ENCODE results near the gene CCND1. TPM values are rescaled to one million over a fixed set of nuclear protein-coding genes. Genes with fewer than 3 reads are reported as not detected.

Gene CCND1
- total and polyA plus RNA-seq, 7 donors, result 7.7 to 56.8 (median 15.0) TPM

DNA sequence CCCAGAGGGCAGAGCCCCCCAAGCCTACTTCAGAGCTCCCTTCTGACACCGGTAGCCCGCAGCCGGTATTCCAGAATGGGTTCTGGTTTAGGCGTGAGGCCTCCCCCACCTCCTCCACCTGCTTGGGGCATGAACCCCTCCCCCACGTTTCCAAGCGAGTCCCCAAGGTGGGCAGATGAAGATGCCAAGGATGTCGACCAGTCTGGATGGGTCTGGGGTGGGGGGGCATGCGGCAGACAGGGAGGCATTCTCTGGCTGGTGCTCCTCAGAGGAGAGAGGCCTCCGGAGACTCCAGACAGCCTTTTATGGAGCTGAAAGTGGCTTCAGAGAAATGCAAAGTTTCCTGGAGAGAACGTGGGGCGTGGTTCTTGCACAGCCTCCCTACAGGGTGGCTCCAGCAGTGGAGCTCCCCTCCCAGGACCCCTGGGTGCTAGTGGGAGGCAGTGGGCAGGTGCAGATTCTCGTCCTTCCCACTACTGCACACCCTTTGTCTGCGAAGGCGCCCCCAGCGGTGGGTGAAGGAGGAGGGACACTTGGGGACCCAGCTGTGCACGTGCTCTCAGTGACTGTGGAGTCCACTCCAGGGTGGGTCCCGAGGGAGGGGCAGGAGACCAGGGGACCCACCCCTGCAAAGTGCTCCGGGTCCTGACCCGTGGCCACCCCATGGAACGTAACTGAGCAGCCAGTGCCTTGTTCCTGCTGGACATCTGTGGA is 4.2 kb downstream of the CCND1 start:
- no peak for TF ChIP-seq POLR2A (IDR thresholded peaks at IDR 0.05)
- TF ChIP-seq, protein P1, sequence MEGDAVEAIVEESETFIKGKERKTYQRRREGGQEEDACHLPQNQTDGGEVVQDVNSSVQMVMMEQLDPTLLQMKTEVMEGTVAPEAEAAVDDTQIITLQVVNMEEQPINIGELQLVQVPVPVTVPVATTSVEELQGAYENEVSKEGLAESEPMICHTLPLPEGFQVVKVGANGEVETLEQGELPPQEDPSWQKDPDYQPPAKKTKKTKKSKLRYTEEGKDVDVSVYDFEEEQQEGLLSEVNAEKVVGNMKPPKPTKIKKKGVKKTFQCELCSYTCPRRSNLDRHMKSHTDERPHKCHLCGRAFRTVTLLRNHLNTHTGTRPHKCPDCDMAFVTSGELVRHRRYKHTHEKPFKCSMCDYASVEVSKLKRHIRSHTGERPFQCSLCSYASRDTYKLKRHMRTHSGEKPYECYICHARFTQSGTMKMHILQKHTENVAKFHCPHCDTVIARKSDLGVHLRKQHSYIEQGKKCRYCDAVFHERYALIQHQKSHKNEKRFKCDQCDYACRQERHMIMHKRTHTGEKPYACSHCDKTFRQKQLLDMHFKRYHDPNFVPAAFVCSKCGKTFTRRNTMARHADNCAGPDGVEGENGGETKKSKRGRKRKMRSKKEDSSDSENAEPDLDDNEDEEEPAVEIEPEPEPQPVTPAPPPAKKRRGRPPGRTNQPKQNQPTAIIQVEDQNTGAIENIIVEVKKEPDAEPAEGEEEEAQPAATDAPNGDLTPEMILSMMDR (IDR thresholded peaks at IDR 0.05), result no peak
- no peak for TF ChIP-seq POLR2AphosphoS5 (IDR thresholded peaks at IDR 0.05)
- TF ChIP-seq EP300 (IDR thresholded peaks at IDR 0.05), result no peak
- peak; percentile 61 for DNase-seq
- Histone ChIP-seq H3K4me1 (peaks cover 0 to 53% (median 51%) of the 10 kb centered on the region in 4 donors), H3K27ac (peak overlapping the region; percentile 47 to 92 (median 86)), H3K36me3 (peaks cover 0 to 25% (median 0%) of the 10 kb centered on the region in 4 donors), H3K9me3 (no peaks in the 10 kb centered on the region), H3K27me3 (peaks cover 19 to 37% (median 35%) of the 10 kb centered on the region in 3 donors), H3K4me3 (peak overlapping the region in 1 of 4 donors; percentile 5)
- intact Hi-C loops (cut with DNase I), result loop anchor here (2.0 to 10.0 kb wide), 4 partner anchors 26 to 740 kb away; partner anchors contain the start of genes IGHMBP2, MRPL21 and MYEOV
- 72 to 81% methylated on average over 20 of the region's 20 CpGs for WGBS, 2 donors

DNA sequence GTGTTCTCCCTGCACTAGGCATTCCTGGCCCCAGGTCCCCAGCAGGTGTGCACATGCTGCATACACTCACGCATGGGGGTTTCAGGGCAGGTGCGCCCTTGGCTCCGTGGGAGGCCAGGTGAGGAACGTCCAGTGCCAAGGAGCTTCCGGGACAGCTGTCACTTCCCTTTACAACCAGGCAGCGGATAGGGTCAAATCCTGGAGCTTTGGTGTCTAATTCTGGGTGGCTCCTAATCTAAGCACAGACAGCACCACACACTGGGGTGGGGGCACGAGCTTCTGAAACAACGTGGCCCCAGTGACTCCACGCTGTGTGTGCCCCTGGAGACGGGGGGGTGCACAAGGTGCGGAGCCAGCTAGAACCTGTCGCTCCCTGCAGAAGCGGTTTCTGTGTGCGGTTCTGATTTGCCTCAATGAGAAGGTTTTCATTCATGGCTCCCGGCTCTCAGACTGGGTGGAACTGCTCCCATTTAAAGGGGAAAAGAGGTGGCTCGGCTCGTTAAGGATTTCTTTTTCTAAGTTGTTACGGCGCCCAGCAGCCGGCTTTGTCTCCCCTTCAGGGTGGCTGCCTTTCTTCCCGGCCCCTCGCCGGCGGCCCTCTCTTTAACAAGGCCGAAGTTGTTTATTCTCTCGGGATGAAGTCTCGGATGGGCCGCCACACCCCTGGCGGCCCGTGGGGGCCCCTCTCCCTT is 5.0 kb downstream of the CCND1 start:
- H3K4me1 ChIP-seq, result peaks cover 0 to 45% (median 43%) of the 10 kb centered on the region in 4 donors

DNA sequence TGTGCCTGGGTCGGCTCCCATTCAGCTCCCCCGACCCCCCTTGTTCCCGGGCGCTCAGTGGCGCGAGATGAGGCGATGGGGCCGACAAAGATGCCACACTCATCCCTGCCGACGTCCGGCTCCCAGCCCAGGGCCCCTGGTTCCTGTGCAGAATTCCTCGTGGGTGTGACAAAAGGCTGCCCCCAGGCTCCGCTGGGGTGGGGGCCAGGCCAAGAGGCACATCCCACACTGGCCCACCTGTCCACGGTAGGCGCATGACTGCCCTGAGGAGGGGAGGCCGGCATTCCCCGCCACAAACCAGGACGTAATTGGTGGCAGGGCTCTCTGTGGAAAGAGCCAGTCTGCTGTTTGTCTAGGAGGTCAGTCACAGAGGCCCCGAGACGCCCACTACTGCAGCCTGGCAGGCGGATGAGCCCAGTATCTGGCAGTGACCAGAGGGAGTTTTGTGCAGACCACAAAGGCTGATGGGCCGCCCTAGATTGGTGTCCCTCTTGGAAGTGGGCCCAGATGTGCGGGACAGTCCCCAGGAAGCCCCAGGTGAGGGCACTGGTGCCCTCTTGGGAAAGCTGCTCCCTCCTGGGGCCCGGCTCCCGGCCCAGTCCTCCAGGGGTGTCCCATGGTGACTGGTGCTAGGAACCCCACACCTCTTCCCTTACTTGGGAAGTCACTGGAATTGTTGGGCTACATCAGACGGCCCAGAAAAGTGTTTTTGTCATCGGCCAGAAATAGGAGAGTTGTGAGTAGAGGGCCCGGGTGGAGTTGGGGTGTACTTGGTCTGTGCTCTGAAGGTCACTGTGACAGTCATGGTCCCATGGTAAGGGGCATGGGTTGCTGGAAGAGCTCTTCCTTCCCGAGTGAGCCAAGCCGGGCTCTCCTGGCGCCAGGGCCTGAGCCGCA is 5.8 kb downstream of the CCND1 start:
- H3K27me3 ChIP-seq, result peaks cover 5 to 21% (median 19%) of the 10 kb centered on the region in 3 donors
- H3K4me3 ChIP-seq, result no peak overlapping the region
- intact Hi-C loops (cut with DNase I), result loop anchor here (10.0 kb wide), 1 partner anchor 742 kb away; the partner anchor contains the start of genes IGHMBP2 and MRPL21
- H3K4me1 ChIP-seq, result peaks cover 0 to 37% (median 35%) of the 10 kb centered on the region in 4 donors
- no peaks in the 10 kb centered on the region for H3K9me3 ChIP-seq
- peaks cover 0 to 40% (median 2%) of the 10 kb centered on the region in 4 donors for H3K36me3 ChIP-seq
- peak overlapping the region in 3 of 4 donors; percentile 11 to 38 (median 27) for H3K27ac ChIP-seq
- 85 to 91% methylated on average over 32 of the region's 32 CpGs for WGBS, 2 donors
- TF ChIP-seq POLR2AphosphoS5 (IDR thresholded peaks at IDR 0.05), result no peak
- peak; percentile 57 for DNase-seq

More for the DNA sequence above, 5.0 kb downstream of the CCND1 start:
- WGBS, 2 donors, result 76 to 82% methylated on average over 30 of the region's 30 CpGs
- H3K9me3 ChIP-seq, result no peaks in the 10 kb centered on the region
- intact Hi-C loops (cut with DNase I), result loop anchor here (2.0 to 10.0 kb wide), 2 partner anchors 25 to 741 kb away; partner anchors contain the start of genes IGHMBP2 and MRPL21
- TF ChIP-seq POLR2A (IDR thresholded peaks at IDR 0.05) (no peak), EP300 (IDR thresholded peaks at IDR 0.05) (no peak)
- H3K27me3 ChIP-seq, result peaks cover 11 to 29% (median 26%) of the 10 kb centered on the region in 3 donors
- H3K4me3 ChIP-seq, result no peak overlapping the region
- H3K36me3 ChIP-seq, result peaks cover 0 to 32% (median 0%) of the 10 kb centered on the region in 4 donors
- peak overlapping the region in 3 of 4 donors; percentile 38 to 92 (median 84) for H3K27ac ChIP-seq
- no peak for DNase-seq

DNA sequence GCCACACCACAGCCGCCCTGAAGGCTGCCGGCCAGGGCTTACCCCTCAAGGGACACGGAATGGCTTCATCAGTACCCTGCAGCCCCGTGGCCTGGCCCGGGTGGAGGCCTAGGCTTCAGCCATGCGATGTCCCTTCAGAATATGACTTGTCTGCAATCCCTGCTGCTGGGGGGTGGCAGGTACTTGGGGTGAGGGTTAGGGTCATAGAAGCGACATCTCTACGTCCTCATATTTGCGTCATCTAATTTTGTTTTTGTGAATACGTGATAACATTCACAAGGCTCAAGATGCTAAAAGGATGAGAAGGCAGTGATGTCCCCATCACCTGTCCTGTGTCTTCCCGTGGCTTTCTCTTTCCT is 6.4 kb downstream of the CCND1 start:
- TF ChIP-seq POLR2A (IDR thresholded peaks at IDR 0.05) (no peak), EP300 (IDR thresholded peaks at IDR 0.05) (no peak), POLR2AphosphoS5 (IDR thresholded peaks at IDR 0.05) (no peak)
- TF ChIP-seq, protein P1 (IDR thresholded peaks at IDR 0.05), result no peak
- H3K27me3 ChIP-seq, result peaks cover 0 to 14% (median 14%) of the 10 kb centered on the region in 3 donors
- intact Hi-C loops (cut with DNase I), result loop anchor here (10.0 kb wide), 1 partner anchor 743 kb away; the partner anchor contains the start of genes IGHMBP2 and MRPL21
- no peak overlapping the region for H3K4me3 ChIP-seq
- peaks cover 0 to 32% (median 31%) of the 10 kb centered on the region in 4 donors for H3K4me1 ChIP-seq
- no peak for DNase-seq
- H3K36me3 ChIP-seq, result peaks cover 0 to 46% (median 3%) of the 10 kb centered on the region in 4 donors
- H3K9me3 ChIP-seq, result no peaks in the 10 kb centered on the region
- peak overlapping the region in 1 of 4 donors; percentile 38 for H3K27ac ChIP-seq
- WGBS, 2 donors, result 90 to 93% methylated on average over 11 of the region's 11 CpGs
